ENCODE results near the gene HMGA1.

DNA sequence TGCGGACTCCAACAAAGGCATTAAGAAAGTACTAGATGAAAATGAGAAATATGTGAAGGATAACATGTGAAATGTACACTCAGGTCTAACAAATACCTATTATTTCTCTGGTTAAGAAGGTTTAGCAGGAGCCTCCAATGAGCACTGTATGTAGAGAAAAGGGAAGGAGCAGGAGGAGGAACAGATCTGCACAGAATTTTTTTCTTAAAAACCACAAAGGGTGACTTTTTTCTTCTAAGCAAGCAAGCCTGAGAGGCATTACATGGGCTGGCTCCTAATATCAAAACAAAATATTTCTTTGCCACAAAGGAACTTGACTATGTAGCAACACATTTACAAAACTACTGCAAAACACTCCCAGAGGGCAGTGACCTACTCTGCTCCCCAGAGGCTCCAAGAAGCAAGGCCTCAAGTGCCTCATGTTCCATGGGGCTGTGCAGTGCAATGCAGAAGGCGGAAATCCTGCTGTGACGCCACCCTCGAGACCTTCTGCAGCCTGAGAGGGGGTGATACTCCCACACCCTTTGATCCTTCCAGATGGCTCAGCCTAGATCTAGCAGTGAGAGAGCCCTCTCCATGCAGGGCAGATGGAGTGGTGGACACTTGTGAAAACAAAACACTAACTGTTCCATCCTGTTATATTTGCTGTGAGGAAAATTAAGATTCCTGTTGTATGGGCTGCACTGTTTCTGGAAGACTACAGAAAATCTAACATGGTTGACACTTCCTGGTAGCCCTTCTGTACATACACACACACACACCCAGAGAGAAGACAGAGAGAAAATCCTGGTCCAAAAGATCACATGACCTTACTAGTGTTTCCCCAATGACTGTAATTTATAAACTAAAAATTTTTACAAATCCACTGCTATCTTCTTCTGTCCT lies 48.1 kb downstream of the HMGA1 start:
- TF ChIP-seq, protein P1, sequence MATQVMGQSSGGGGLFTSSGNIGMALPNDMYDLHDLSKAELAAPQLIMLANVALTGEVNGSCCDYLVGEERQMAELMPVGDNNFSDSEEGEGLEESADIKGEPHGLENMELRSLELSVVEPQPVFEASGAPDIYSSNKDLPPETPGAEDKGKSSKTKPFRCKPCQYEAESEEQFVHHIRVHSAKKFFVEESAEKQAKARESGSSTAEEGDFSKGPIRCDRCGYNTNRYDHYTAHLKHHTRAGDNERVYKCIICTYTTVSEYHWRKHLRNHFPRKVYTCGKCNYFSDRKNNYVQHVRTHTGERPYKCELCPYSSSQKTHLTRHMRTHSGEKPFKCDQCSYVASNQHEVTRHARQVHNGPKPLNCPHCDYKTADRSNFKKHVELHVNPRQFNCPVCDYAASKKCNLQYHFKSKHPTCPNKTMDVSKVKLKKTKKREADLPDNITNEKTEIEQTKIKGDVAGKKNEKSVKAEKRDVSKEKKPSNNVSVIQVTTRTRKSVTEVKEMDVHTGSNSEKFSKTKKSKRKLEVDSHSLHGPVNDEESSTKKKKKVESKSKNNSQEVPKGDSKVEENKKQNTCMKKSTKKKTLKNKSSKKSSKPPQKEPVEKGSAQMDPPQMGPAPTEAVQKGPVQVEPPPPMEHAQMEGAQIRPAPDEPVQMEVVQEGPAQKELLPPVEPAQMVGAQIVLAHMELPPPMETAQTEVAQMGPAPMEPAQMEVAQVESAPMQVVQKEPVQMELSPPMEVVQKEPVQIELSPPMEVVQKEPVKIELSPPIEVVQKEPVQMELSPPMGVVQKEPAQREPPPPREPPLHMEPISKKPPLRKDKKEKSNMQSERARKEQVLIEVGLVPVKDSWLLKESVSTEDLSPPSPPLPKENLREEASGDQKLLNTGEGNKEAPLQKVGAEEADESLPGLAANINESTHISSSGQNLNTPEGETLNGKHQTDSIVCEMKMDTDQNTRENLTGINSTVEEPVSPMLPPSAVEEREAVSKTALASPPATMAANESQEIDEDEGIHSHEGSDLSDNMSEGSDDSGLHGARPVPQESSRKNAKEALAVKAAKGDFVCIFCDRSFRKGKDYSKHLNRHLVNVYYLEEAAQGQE (IDR thresholded peaks at IDR 0.05; ENCODE audit: insufficient read depth in 1 of 2, low read depth in 2 of 2, low read length in 2 of 2): no peak
- no peak for TF ChIP-seq SIN3A (IDR thresholded peaks at IDR 0.05; ENCODE audit: borderline replicate concordance, insufficient read depth, low read length)
- no peak for TF ChIP-seq POLR2AphosphoS5 (IDR thresholded peaks at IDR 0.05; ENCODE audit: low read depth, low read length)
- TF ChIP-seq TAF1 (IDR thresholded peaks at IDR 0.05; ENCODE audit: borderline replicate concordance, insufficient read depth, low read length): no peak
- no peak for TF ChIP-seq FOXP2 (optimal IDR thresholded peaks at IDR 0.05; ENCODE audit: borderline replicate concordance, extremely low read depth, extremely low read length, insufficient read depth)

Measured in PFSK-1 (cell line).